GM10847 (cell line): ENCODE results near the gene RINL.

ENCODE experiments used
- POLR2A ChIP-seq: IDR thresholded peaks from 2 replicates; pipeline ENCODE4 v1.6.1; 2011; ENCODE audit not compliant: insufficient read length; ENCODE audit errors: extremely low read depth

The RINL gene, protein sequence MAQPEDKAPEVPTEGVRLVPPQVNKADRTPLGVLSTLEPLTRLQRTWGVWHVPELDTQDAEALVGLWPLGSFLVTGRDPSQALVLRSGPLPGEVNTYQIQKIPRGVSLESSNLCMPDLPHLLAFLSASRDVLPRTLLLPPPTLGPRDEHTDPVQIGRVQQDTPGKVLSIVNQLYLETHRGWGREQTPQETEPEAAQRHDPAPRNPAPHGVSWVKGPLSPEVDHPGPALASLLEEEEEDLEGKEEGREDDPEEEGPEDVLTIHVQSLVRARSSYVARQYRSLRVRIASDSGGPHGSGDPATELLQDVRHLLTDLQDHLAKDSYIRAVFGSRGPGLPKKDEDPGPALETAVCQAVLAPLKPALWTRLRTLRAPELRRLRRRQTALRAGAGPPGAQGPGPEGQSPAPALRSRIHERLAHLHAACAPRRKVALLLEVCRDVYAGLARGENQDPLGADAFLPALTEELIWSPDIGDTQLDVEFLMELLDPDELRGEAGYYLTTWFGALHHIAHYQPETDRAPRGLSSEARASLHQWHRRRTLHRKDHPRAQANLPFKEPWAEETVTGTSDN

DNA sequence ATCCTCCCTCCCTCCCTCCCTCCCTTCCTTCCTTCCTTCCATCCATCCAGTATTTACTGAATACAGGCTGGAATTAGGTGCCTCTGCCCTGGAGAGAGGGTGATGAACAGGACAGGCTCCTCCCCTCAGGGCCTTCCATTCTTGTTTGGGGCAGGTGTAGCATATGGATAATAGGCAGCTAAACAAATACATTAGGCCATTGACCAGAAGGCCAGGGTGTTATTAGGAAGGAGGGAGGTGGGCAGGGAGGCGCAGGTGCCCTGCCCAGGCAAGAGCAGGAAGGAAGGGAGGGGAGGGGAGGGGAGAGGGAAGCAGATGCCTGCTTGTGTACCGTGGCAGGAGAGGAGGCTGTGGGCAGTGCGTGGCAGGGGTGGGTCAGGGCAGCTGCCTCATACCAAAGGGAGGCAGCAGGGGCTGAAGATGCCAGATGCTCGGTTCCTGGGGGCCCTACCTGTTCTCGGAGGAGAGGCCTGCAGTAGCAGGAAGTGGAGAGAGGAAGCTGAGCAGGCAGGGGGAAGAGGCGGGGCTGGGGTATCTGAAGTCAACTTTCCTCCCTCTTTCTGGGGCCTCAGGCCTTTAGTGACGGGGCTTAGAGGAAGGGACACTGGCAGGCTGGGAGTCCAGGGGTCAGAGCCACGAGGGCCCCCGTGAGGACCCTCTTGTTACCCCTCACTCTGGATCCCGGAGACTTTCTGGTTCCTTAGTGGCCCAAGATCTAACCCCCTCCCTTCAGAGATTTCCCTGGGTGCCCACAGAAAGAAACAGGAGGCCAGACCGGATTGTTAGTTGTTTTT, at the start of gene RINL:
TSS of gene RINL (minus strand) at position 495 of the 794 bp plus-strand sequence. CDS start 1,533 bp downstream, outside the sequence.
- peak; percentile 54 for TF ChIP-seq POLR2A

DNA sequence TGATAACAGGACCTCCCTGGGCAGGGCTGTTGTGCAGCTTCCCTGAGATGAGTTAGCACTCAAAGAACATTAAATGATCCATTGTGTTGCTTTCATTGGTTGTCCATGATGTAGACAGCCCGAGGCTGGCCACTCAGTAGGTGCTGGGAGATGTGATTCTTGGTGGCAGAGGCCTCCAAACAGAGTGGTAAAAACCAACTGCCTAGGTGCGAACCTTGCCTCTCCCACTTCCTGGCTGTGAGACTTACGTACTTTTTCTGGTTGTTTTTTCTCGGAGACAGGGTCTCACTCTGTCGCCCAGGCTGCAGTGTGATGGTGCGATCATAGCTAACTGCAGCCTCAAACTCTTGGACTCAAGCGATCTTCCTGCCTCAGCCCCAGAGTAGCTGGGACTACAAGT, 46.3 kb upstream of the RINL start:
- TF ChIP-seq POLR2A = no peak

DNA sequence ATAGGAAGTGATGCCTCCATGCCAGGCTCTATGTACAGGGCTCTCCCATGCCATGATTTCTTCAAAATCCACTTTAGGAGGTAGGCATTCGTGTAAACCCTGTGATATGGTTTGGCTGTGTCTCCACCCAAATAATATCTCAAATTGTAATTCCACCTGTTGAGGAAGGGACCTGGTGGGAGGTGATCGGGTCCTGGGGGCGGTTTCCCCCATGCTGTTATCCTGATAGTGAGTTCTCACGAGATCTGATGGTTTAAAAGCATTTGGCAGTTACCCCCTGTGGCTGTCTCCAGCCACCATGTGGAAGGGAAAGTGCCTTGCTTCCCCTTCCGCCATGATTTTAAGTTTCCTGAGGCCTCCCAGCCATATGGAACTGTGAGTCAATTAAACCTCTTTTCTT, 44.4 kb upstream of the RINL start:
- no peak for TF ChIP-seq POLR2A

DNA sequence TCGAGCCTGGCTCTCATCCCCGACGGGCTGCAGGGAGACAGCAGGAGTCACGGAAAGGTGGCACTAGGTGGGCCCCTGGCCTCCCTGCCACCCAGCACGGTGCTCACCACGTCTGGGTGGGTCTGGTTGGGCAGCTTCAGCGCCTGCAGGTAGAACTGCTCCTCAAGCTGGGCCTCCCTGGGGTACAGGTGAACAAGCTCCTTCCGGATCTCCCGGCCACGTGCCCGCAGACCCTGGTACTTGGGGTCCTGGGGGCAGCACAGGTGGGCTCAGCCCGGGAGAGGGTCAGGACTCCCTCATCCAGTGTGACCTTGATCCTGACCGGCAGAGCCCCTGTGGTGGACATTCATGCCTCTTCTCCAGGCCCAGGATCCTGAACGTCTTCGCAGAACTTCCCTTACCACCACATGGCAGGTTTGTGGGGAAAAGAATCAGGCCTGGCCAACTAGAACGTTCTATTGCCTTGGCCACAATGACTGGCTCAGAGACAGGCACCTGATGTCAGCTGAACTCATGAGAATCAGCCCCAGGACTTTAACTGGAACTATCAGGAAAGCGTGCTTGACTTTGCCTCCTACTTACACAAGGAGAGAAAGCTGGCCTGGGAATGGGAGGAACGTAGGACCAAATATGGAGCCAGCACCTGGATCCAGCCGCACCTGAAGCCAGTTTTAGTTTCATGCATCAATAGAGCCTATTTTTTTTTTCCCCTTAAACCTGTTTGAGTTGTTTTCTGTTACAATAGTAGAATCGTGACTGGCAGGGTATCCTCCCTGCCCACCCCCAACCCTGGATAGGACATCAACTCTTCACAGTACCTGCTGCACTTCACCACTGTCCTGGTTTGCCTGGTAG, 43.6 kb upstream of the RINL start:
- TF ChIP-seq POLR2A = no peak

DNA sequence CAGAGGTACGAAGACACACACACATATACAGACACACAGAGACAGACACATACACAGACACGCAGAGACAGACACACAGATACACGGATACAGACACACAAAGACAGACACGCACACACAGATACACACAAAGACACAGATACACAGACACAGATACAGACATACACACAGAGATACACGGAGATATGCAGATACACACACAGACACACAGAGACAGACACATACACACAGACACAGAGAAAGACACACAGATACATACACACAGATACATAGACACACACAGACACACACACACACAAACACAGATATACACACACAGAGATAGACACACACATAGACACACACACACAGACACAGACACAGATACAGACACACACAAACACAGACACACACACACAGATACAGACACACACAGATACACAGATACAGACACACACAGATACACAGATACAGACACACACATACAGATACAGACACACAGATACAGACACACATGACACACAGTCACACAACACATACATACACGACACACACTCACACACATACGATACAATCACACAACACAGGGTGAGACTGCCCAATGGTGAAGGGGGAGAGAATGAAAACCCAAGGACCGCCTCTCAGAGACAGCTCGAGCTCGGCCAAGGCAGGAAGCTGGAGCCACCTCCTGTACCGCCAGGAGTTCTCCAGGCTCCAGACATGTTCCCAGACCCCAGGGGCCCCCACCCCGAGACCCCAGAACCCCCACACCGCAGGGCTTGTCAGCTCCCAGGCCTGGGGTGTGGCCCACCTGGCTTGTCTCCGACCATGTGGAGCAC, 42.7 kb upstream of the RINL start:
- TF ChIP-seq POLR2A = no peak

DNA sequence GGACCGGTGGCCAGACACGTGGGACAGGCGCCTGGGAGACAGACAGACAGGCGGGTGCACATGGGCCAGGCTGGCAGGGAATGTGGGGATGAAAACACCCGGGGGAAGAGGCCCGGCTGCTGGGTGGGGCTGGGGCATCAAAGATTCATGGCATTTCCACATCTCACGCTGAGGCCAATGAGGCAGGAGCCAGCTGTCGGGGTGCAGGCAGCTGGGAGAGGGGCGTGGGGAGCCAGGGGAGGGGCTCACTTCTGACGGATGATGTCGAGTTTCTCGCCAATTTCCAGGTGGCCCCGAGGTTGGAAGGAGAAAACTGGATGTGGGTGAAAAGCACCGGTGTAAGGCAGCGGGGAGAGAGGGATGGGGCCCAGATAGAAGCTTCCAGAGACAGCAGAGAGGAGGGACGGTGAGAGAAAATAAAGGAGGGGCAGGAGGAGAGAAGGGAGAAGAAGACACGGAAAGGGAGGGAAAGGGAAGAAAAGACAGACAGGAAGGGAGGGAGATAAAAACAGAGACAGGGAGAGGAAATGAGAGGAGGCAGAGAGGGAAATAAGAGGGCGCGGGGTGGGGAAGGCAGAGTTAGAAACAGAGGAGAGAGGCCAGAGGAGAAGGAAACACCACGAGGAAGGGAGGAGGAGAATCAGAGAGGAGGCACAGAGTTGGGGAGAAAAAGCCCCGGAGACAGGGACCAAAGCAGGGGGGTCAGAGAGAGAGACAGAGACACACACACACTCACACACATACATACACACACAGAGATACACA, 41.9 kb upstream of the RINL start:
- no peak for TF ChIP-seq POLR2A

DNA sequence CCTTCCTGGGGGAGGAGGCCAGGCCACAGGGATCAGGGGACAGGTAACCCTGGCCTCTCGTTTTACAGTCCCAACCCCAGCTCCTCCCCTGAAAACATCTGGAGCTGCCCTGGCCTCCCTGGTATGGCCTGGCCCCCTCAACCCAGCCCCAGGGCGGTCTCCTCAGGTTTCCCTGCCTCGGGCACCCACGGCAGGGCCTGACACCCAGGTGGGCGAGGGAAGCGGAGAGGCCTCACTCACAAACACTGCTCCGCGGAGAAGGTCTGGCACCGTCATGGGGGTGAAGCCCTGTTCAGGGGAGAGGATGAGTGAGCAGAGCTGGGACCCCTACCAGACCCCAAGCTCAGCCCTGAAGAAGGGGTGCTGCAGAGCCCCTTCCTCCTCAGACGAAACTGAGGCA, 40.5 kb upstream of the RINL start:
- TF ChIP-seq POLR2A = no peak

DNA sequence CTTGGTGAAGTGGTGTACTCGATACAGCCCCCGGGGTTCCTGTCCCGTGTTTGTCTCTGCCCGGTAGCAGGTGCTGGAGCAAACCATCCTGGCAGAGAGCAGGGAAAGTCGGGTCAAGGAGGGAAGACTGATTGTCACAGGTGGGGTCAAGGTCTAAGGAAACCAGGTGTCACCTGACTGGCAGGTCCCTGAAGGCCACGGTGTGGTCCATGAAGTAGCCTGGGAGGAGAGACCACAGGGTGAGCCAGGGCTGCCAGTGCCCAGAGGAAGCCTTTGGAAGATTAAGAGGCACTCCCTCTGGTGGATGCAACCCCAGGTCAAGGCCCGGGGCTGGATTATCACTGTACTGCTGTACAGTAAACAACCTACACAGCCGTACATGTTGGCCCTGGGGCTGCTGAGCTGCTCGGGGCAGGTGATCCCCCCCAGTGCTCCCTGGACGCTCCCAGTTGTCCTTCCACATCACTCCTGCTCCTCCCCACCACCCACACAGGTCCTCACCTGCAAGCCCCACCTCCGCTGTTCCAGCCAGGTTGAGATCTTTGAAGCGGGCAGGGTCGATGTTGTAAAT, 39.9 kb upstream of the RINL start:
- no peak for TF ChIP-seq POLR2A

DNA sequence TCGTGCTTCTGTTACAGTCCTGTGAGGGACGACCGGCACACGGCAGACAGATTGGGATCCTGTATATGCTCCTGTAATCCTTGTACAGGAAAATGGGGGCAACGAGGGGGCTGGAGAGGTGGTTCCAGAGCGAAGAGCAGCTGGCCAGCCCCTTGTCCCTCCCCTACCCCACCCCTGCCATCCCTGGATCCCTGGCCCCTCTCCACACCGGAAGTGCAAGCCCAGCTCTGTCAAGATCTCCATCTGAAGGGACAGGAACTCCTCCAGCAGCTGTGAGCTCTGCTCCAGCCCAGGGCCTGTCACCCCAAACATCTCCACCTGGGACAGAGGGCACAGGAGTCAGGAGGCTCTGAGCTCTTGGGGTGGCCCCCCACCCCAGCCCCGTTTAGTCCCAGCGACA, 39.4 kb upstream of the RINL start:
- no peak for TF ChIP-seq POLR2A

DNA sequence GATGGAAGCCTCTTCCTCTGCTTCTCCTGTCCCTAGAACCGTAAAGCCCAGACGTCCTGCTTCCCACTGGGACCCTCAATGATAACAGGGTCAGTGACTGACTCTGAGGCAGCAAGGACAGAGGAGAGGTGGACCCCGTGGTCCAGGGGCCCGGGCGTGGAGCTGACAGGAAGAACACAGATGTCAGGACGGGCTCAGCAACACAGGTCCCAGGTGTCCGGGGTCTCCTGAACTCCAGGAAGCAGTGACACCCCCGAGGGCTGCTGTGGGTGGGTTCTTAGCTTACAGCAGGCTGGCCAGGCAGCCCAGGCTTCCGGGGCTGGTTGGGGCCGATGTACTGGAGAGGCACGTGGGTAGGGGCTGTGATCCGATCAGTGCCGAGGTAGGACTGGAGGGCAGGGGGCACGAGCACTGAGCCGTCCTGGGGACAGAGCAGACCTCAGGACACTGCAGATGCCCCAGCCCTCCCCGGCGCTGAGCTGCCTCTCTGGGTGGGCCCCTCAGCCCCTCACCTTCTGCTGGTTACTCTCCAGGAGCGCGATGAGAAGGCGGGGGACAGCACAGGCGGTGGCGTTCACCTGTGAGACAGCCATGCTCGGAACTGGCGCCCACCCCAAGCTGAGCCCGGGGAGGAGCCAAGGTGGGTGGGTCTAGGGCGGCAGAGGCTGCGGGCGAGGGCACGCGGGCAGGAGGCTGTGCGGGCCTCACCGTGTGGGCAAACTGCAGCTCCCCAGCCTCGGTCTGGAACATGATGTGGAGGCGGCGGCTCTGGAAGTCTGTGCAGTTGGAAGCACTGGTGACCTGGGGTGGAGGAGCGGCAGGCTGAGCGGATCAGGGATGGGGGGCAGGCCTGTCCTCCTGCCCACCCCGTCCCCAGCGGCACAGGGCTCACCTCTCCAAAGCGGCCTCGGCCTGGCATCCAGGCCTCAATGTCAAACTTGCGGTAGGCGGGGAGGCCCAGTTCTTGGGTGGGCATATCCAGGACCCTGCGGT, 37.5 kb upstream of the RINL start:
- TF ChIP-seq POLR2A = no peak

DNA sequence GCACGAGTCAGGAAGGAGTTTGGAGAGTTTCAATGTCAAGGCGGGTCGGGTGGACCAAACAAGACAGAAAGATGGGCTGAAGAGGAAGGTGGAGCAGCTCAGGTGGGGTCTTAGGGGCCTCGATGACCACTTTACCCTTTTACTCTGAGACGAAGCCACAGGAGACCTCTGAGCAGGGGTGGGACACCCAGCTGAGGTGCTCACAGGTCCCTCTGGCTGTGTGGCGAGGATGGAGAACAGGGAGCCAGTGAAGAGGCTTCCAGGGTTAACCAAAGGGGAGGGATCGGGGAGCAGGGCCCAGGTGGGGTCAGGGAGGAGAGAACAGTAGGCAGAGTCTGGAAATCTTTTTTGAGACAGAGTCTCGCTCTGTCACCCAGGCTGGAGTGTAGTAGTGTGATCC, 35.9 kb upstream of the RINL start:
- TF ChIP-seq POLR2A = no peak
